ENCODE results near the gene MYO18A.

DNA sequence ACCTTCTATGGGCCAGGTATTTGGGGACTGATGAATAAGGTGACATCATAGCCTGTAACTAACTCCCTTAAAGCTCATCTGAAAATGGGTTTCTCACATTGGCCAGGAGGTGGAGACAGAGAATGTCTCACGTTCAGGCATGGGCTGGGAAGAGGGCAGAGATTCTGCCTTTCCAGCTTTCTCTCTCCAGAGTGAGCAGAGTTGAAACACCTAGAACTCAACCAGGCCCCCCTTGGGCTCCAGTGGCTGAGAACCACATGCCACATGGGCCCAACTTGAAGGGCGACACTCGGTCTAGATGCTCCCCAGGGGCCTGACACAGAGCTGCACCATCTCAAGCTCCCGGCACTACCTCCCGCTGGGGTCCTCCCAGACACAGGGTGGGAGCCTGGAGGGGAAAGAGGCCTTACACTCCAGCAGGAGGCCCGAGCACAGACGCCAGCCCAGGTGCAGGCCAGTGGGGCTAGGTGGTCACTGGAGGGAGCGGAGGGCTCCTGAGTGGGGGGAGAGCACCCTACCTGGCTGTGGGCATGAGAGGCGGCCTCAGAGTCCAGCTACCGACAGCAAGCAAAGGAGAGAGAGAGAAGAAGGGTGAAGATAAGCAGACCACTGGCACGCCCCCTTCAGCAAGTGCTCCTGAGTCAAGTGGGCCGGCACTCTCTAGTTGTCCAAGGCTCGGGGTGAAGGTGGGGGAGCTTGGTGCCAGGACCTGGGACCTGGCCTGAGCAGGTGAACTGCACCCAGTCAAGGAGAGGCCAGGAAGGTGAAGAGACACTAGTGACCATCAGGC is 55.9 kb downstream of the MYO18A start:
- TF ChIP-seq EZH2phosphoT487 (IDR thresholded peaks at IDR 0.05) = no peak
- TF ChIP-seq, protein P1, sequence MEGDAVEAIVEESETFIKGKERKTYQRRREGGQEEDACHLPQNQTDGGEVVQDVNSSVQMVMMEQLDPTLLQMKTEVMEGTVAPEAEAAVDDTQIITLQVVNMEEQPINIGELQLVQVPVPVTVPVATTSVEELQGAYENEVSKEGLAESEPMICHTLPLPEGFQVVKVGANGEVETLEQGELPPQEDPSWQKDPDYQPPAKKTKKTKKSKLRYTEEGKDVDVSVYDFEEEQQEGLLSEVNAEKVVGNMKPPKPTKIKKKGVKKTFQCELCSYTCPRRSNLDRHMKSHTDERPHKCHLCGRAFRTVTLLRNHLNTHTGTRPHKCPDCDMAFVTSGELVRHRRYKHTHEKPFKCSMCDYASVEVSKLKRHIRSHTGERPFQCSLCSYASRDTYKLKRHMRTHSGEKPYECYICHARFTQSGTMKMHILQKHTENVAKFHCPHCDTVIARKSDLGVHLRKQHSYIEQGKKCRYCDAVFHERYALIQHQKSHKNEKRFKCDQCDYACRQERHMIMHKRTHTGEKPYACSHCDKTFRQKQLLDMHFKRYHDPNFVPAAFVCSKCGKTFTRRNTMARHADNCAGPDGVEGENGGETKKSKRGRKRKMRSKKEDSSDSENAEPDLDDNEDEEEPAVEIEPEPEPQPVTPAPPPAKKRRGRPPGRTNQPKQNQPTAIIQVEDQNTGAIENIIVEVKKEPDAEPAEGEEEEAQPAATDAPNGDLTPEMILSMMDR (IDR thresholded peaks at IDR 0.05) = peak; percentile 68
